T-helper 2 cell treated with Interferon-gamma antibody and Interleukin-4, amounts not matched to agents 5 μg/mL and 100 μg/mL, for 36 hours (primary cell): ENCODE measurements around the gene KRTAP22-1.

Experiments
- DNase-seq: peaks from one replicate; pipeline ENCODE4 v3.0.0; 2021; ENCODE audit warnings: low spot score
- H3K27ac Mint-ChIP-seq: one replicate; pipeline ENCODE4 v1.8.0; 2021; ENCODE audit warnings: mild to moderate bottlenecking, mixed read lengths
- H3K27me3 Mint-ChIP-seq: one replicate; pipeline ENCODE4 v1.8.0; 2021; ENCODE audit warnings: low read depth, mixed read lengths
- H3K36me3 Mint-ChIP-seq: one replicate; pipeline ENCODE4 v1.8.0; 2021; ENCODE audit warnings: low read depth, mixed read lengths
- H3K4me1 Mint-ChIP-seq: one replicate; pipeline ENCODE4 v1.8.0; 2021; ENCODE audit warnings: low read depth, mixed read lengths
- H3K4me3 Mint-ChIP-seq: one replicate; pipeline ENCODE4 v1.8.0; 2022; ENCODE audit warnings: mild to moderate bottlenecking, moderate library complexity, mixed read lengths
- H3K9me3 Mint-ChIP-seq: one replicate; pipeline ENCODE4 v1.8.0; 2021; ENCODE audit warnings: mixed read lengths

The KRTAP22-1 gene

DNA sequence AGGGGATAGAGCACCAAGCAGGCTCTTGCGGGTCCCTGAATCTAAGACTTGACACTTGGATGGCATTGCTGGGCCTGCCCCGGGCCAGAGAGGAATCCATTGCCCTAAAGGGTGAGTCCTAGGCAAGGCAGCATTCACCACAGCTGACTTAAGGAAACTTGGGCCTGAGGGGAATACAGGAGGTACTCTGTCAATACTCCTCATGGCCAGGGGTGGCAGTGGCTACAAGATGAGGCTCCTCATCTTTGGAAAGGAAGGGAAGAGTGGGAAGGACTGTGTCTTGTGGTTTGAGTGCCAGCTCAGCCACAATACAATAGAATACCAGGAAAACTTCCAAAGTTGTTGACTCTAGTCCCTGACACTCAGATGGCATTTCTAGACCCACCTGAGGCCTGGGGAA, 5.1 kb downstream of the KRTAP22-1 start:
- no peaks in the 10 kb centered on the region for H3K36me3 Mint-ChIP-seq
- H3K27me3 Mint-ChIP-seq = peaks cover 2% of the 10 kb centered on the region
- H3K9me3 Mint-ChIP-seq = peaks cover 20% of the 10 kb centered on the region
- no peak overlapping the region for H3K27ac Mint-ChIP-seq
- H3K4me3 Mint-ChIP-seq = no peak overlapping the region
- no peak for DNase-seq
- no peaks in the 10 kb centered on the region for H3K4me1 Mint-ChIP-seq

DNA sequence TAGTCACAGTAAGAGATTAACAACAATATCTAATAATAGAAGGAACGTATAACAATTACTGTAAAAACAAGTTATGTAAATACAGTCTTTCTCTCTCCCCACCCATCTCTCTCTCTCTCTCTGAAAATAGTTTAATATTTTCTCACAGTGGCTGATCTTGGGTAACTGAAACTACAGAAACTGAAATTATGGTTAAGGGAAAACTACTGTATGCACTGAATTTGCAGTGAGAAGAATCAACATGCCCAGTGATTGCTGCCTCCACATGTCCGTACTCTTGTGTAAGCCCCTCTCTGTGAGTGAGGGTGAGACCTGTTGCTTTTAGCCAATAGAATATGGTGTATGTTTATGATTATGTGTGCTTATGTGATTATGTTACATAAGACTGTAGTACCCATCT, 11.2 kb downstream of the KRTAP22-1 start:
- no peak for DNase-seq
- Mint-ChIP-seq H3K27ac (no peak overlapping the region), H3K4me1 (peaks cover 2% of the 10 kb centered on the region), H3K4me3 (no peak overlapping the region), H3K27me3 (no peaks in the 10 kb centered on the region), H3K9me3 (peaks cover 18% of the 10 kb centered on the region), H3K36me3 (no peaks in the 10 kb centered on the region)

DNA sequence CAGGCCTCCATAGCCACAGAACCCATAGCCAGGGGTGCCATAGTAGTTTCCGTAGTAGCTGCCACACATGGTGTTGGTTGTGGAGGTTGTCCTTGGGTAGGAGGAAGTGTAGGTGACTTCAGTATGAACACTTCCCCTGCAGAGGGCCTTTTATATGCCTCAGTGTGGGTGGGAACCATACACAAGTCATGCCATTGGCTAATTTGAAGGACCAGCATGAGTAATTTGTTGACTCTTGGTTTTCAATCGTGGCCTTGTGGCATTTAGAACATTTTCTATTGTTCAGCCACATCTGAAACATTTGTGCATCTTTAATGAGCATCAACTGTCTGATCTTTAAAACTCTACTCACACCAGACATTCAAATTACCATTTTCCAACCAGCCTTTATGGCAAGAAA, 12.9 kb downstream of the KRTAP22-1 start, which contains the start of gene KRTAP6-1:
TSS of gene KRTAP6-1 (minus strand) at position 95 of the 400 bp plus-strand sequence. CDS start at position 69, 26 bp downstream.
- no peak for DNase-seq
- Mint-ChIP-seq H3K4me1 (peaks cover 2% of the 10 kb centered on the region), H3K36me3 (no peaks in the 10 kb centered on the region), H3K27ac (no peak within 1 kb of the TSS), H3K9me3 (peaks cover 18% of the 10 kb centered on the region), H3K27me3 (no peaks in the 10 kb centered on the region), H3K4me3 (no peak within 1 kb of the TSS)

DNA sequence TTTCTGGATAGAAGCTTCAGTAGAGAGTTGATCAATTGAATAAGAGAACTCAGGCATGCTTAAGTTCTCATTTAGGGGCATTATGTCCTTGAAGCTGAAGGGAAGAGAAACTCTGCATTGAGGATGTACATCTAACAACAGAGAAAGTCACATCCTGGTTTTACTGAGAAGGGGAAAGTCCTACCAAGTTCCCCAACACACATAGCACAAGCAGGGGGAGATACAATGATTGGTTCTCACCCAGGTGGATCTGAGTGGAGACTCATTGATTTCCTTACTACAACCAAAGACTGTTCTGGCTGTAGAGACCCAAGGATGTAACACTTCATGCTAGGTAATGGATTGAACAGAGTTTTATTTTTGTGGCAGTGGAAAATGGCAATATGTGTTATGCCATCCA, 14.3 kb downstream of the KRTAP22-1 start:
- H3K4me1 Mint-ChIP-seq = peaks cover 2% of the 10 kb centered on the region
- no peaks in the 10 kb centered on the region for H3K27me3 Mint-ChIP-seq

DNA sequence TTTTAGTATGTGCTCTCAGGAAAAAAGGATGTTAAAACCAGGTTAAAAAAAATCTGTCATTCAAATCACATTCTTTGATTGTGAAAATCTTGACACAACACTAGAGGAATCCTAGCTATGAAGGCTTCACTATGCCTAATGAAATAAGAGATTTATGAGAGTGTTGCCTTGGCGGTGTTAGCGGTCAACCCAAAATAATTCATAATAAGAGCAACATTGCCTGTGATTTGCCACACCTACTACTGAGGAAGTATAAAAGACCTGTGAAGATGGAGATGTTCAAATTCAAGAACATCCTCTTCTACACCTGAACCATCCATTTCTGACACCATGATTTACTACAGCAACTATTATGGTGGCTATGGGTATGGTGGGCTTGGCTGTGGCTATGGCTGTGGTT, 15.2 kb downstream of the KRTAP22-1 start, which contains the start of gene KRTAP20-1:
TSS of gene KRTAP20-1 (plus strand) at position 301 of the 400 bp plus-strand sequence. CDS start at position 331, 30 bp downstream.
- H3K9me3 Mint-ChIP-seq = peaks cover 8% of the 10 kb centered on the region
- no peak within 1 kb of the TSS for H3K4me3 Mint-ChIP-seq
- no peaks in the 10 kb centered on the region for H3K27me3 Mint-ChIP-seq
- H3K4me1 Mint-ChIP-seq = peaks cover 2% of the 10 kb centered on the region
- no peaks in the 10 kb centered on the region for H3K36me3 Mint-ChIP-seq
- no peak for DNase-seq
- H3K27ac Mint-ChIP-seq = no peak within 1 kb of the TSS

More for the DNA sequence above, 14.3 kb downstream of the KRTAP22-1 start:
- Mint-ChIP-seq H3K27ac (no peak overlapping the region), H3K36me3 (no peaks in the 10 kb centered on the region), H3K9me3 (peaks cover 18% of the 10 kb centered on the region), H3K4me3 (no peak overlapping the region)
- DNase-seq = no peak

DNA sequence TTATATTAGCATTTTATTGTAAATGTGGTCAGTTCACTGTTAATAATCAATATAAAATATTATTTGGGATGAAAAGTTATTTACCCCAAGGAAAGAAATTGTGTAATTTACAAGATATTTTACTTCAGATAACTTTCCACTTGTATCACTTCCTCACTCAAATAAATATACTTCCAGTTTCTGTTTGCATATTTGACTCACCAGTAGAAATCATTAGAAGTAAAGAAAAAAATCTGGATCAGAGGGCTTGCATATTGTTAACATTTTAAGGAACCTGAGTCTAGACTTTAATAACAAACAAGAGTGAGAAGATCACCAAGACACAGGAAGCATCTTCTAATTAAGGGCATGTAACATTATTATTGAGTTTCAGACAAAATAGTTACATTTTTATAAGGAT, 19.2 kb downstream of the KRTAP22-1 start:
- no peaks in the 10 kb centered on the region for H3K4me1 Mint-ChIP-seq
- H3K27ac Mint-ChIP-seq = no peak overlapping the region
- H3K4me3 Mint-ChIP-seq = no peak overlapping the region
- no peaks in the 10 kb centered on the region for H3K9me3 Mint-ChIP-seq
- H3K27me3 Mint-ChIP-seq = no peaks in the 10 kb centered on the region
- no peak for DNase-seq
- no peaks in the 10 kb centered on the region for H3K36me3 Mint-ChIP-seq

DNA sequence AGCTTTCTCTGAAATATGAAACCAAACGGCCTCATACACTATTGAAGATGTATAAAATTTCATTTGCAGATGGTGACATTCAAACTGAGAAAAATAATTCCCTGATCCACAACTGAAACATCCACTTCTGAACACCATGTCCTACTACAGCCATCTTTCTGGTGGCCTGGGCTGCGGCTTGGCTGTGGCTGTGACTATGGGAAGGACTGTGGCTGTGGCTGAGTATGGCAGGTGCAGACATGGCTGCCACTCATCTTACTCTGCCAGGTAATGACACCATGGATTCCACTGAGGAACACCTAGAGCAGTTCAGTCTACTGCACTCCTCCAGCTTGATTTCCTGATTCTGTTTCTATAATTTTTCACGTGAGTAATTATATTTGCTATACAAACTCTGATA, 19.6 kb downstream of the KRTAP22-1 start, which contains the start of gene KRTAP20-4:
TSS of gene KRTAP20-4 (plus strand) at position 106 of the 400 bp plus-strand sequence.
- Mint-ChIP-seq H3K4me3 (no peak within 1 kb of the TSS), H3K27me3 (no peaks in the 10 kb centered on the region), H3K36me3 (no peaks in the 10 kb centered on the region), H3K4me1 (no peaks in the 10 kb centered on the region), H3K27ac (no peak within 1 kb of the TSS), H3K9me3 (no peaks in the 10 kb centered on the region)
- no peak for DNase-seq

DNA sequence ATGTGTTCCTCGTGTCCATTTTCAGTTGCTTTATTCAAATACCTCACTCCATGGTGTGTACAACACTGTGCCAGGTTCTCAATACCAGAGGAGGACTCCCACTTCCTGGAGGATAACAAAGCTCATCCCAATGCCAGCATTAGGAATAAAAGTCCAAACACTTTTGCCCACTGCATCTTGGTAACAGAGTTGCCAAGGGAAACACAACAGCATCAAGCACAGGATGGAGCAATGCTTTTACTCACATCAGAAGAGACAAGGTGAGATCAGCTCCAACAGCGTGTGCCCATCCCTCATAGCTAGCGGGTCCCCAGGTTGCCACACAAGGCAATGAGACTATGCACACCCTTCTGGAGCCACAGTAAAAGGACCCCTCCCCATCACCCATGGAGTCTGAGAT, 22.5 kb downstream of the KRTAP22-1 start:
- Mint-ChIP-seq H3K4me3 (no peak overlapping the region), H3K4me1 (no peaks in the 10 kb centered on the region), H3K36me3 (no peaks in the 10 kb centered on the region), H3K27ac (no peak overlapping the region), H3K27me3 (no peaks in the 10 kb centered on the region), H3K9me3 (peaks cover 3% of the 10 kb centered on the region)
- no peak for DNase-seq

DNA sequence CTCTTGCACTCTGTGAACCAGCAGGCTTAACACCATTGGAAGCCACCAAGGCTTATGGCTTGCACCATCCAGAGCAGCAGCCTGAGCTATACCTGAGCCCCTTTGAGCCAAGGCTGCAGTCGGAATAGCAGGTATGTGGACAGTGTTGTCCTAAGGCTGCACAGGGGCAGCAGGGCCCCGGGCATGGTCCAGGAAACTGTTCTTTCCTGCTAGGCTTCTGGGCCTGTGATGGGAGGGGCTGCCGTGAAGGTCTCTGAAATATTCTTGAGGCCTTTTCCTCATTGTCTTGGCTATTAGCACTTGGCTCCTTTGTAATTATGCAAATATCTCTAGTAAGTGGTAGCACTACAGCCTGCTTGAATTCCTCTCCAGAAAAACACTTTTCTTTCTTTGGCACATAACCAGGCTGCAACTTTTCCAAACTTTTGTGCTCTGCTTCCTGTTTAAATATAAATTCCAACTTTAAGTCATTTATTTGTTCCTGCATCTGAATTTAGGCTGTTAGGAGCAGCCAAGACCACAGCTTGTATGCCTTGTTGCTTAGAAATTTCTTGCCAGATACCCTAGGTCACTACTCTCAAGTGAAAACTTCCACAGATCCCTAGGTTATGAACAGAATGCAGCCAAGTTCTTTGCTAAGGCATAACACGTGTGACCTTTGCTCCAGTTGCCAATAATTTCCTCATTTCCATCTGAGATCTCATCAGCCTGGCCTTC, 24.7 kb downstream of the KRTAP22-1 start:
- no peak overlapping the region for H3K4me3 Mint-ChIP-seq
- no peaks in the 10 kb centered on the region for H3K36me3 Mint-ChIP-seq
- H3K27ac Mint-ChIP-seq = no peak overlapping the region
- H3K9me3 Mint-ChIP-seq = peaks cover 6% of the 10 kb centered on the region
- no peaks in the 10 kb centered on the region for H3K4me1 Mint-ChIP-seq
- DNase-seq = no peak
- no peaks in the 10 kb centered on the region for H3K27me3 Mint-ChIP-seq

DNA sequence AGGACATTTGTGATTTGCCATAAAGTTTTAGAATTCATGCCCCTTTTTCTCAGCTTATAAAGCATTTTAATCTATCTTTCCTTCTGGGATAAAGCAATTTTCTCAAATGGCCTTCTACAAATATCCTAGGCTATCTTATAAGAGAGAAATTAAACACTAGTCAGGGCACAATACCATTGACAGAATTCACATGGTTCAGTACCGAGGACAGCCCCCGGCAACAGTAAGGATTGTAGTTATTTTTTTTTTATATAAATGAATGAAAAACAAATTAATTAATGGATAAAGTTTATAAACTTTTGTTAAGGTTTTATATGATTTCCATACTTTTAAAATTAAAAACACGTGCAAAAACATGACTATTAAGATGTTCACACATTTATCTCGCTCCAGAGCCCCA, 27.2 kb downstream of the KRTAP22-1 start:
- Mint-ChIP-seq H3K9me3 (peaks cover 6% of the 10 kb centered on the region), H3K4me3 (no peak overlapping the region), H3K4me1 (no peaks in the 10 kb centered on the region), H3K27ac (no peak overlapping the region), H3K27me3 (no peaks in the 10 kb centered on the region), H3K36me3 (no peaks in the 10 kb centered on the region)
- DNase-seq = no peak

DNA sequence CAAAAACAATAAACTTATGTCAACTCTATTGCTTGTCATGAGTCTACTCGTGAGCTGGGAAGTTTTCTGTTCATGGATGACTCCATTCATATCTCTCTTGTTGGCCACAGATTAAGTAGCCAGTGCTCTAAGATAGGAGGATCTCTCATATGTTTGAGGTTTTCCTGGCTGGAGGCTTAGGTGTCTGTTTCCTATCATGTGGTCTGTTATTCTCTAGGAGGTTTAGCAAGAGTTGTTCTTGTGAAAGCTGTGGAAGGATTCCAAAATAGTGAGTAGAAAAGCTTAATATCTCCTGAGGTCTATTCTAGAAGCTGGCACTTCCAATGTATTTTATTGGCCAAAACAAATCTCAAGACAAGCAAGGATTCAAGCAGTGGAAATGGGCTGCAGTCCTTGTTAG, 28.3 kb downstream of the KRTAP22-1 start:
- H3K4me3 Mint-ChIP-seq = no peak overlapping the region
- H3K4me1 Mint-ChIP-seq = no peaks in the 10 kb centered on the region
- H3K27ac Mint-ChIP-seq = no peak overlapping the region
- no peaks in the 10 kb centered on the region for H3K36me3 Mint-ChIP-seq
- H3K9me3 Mint-ChIP-seq = peaks cover 6% of the 10 kb centered on the region
- DNase-seq = no peak
- no peaks in the 10 kb centered on the region for H3K27me3 Mint-ChIP-seq

DNA sequence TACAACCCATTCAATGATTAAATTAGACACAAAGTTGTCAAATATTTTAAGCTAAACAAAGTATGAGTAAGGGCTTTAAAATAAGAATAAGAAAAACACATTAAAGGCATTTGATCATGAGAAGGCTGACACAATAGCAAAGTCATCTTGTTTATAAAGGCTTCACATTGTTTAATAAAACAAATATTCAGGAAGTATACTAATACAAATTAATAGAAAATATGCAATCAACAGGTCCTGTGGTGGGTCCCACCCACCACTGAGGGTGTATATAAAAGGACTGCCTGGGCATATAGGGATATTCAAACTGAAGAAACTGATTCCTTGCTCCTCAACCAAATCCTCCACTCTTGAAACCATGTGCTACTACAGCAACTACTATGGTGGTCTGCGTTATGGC, 34.0 kb downstream of the KRTAP22-1 start, which contains the start of gene KRTAP20-2:
TSS of gene KRTAP20-2 (plus strand) at position 301 of the 400 bp plus-strand sequence. CDS start at position 359, 58 bp downstream.
- no peak within 1 kb of the TSS for H3K4me3 Mint-ChIP-seq
- no peaks in the 10 kb centered on the region for H3K27me3 Mint-ChIP-seq
- no peak within 1 kb of the TSS for H3K27ac Mint-ChIP-seq
- H3K9me3 Mint-ChIP-seq = no peaks in the 10 kb centered on the region
- no peak for DNase-seq
- H3K36me3 Mint-ChIP-seq = no peaks in the 10 kb centered on the region
- no peaks in the 10 kb centered on the region for H3K4me1 Mint-ChIP-seq

DNA sequence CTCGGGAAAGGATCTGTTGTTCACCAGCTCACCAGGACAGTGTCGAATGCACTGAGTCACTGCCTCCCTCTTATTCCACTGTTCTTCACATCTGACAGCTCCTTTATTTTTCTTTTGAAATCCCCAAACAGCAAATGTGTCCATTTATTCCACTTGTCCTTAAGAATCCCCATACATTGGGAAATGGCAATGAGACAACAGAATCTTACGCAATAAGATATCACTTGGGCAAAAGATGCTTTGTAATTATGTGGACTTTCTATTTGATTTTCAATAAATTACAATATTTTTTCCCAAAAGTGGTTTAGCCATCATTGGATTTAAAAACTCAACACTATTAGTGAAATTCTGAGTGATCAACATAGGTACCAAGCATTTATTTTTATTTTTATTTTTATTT, 37.8 kb downstream of the KRTAP22-1 start:
- H3K36me3 Mint-ChIP-seq = no peaks in the 10 kb centered on the region
- no peak for DNase-seq
- no peak overlapping the region for H3K27ac Mint-ChIP-seq
- H3K4me1 Mint-ChIP-seq = no peaks in the 10 kb centered on the region
- H3K9me3 Mint-ChIP-seq = no peaks in the 10 kb centered on the region
- H3K4me3 Mint-ChIP-seq = no peak overlapping the region
- no peaks in the 10 kb centered on the region for H3K27me3 Mint-ChIP-seq

DNA sequence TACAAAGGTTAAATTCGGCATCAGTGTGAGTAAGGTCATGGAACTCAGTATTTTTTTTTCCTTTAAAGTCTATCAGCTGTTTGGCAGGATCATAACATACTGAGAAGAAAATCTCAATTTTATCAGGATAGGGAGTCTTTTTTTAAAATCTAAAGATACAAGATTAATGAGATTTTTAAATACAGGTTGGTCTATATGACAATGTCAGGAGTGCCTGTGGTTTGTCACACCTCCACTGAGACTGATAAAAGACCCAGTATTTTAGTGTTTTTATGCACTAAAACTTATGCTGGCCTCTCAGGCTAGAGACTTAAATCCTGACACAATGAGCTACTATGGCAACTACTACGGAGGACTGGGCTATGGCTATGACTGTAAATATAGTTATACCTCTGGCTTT, 41.7 kb downstream of the KRTAP22-1 start, which contains the start of gene KRTAP20-3:
TSS of gene KRTAP20-3 (plus strand) at position 301 of the 400 bp plus-strand sequence.
- no peak for DNase-seq
- no peak within 1 kb of the TSS for H3K27ac Mint-ChIP-seq
- H3K4me1 Mint-ChIP-seq = no peaks in the 10 kb centered on the region
- H3K9me3 Mint-ChIP-seq = peaks cover 5% of the 10 kb centered on the region
- no peak within 1 kb of the TSS for H3K4me3 Mint-ChIP-seq
- H3K36me3 Mint-ChIP-seq = no peaks in the 10 kb centered on the region
- H3K27me3 Mint-ChIP-seq = peaks cover 3% of the 10 kb centered on the region
